ENCODE data around the gene ZNF467.

ZNF467 gene

DNA sequence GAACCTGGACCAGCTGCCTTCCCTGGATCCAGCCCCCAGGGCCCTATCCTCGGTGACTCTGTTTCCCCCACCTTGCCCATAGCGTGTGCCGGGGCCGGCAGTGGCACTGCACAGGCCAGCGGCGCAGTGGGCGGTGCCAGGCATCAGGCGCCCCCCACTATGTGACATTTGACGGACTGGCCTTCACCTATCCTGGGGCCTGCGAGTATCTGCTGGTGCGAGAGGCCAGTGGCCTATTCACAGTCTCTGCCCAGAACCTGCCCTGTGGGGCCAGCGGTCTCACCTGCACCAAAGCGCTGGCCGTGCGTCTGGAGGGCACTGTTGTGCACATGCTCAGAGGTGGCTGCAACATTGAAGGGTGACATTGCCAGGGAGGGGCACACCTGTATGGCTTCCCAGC is 12.0 kb upstream of the ZNF467 start:
- no peak for TF ChIP-seq SIN3A (IDR thresholded peaks at IDR 0.05; ENCODE audit: borderline replicate concordance, insufficient read depth, low read length)
- no peak for TF ChIP-seq FOXP2 (optimal IDR thresholded peaks at IDR 0.05; ENCODE audit: borderline replicate concordance, extremely low read depth, extremely low read length, insufficient read depth)
- TF ChIP-seq POLR2AphosphoS5 (IDR thresholded peaks at IDR 0.05; ENCODE audit: low read depth, low read length), result no peak
- no peak for TF ChIP-seq TAF1 (IDR thresholded peaks at IDR 0.05; ENCODE audit: borderline replicate concordance, insufficient read depth, low read length)
- TF ChIP-seq, protein P1, sequence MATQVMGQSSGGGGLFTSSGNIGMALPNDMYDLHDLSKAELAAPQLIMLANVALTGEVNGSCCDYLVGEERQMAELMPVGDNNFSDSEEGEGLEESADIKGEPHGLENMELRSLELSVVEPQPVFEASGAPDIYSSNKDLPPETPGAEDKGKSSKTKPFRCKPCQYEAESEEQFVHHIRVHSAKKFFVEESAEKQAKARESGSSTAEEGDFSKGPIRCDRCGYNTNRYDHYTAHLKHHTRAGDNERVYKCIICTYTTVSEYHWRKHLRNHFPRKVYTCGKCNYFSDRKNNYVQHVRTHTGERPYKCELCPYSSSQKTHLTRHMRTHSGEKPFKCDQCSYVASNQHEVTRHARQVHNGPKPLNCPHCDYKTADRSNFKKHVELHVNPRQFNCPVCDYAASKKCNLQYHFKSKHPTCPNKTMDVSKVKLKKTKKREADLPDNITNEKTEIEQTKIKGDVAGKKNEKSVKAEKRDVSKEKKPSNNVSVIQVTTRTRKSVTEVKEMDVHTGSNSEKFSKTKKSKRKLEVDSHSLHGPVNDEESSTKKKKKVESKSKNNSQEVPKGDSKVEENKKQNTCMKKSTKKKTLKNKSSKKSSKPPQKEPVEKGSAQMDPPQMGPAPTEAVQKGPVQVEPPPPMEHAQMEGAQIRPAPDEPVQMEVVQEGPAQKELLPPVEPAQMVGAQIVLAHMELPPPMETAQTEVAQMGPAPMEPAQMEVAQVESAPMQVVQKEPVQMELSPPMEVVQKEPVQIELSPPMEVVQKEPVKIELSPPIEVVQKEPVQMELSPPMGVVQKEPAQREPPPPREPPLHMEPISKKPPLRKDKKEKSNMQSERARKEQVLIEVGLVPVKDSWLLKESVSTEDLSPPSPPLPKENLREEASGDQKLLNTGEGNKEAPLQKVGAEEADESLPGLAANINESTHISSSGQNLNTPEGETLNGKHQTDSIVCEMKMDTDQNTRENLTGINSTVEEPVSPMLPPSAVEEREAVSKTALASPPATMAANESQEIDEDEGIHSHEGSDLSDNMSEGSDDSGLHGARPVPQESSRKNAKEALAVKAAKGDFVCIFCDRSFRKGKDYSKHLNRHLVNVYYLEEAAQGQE (IDR thresholded peaks at IDR 0.05; ENCODE audit: insufficient read depth in 1 of 2, low read depth in 2 of 2, low read length in 2 of 2), result no peak

DNA sequence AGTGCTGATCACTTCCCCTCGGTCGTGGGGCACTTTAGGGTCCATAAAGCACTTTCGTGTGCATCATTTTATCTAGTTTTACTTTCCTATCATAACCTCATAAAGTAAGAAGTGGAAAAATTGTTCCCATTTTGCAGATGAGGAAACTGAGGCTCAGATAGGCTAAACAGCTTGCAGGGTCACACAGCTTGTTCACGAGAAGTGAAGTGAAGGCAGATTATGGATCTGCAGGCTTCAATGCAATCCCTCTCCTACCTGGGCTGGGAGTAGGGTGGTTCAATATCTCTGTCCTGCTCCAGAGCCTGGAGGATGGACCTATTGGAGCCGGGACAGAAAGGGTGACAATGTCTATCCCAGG is 10.8 kb upstream of the ZNF467 start:
- TF ChIP-seq FOXP2 (optimal IDR thresholded peaks at IDR 0.05; ENCODE audit: borderline replicate concordance, extremely low read depth, extremely low read length, insufficient read depth), result no peak
- TF ChIP-seq SIN3A (IDR thresholded peaks at IDR 0.05; ENCODE audit: borderline replicate concordance, insufficient read depth, low read length), result no peak
- TF ChIP-seq TAF1 (IDR thresholded peaks at IDR 0.05; ENCODE audit: borderline replicate concordance, insufficient read depth, low read length), result no peak
- TF ChIP-seq, protein P1 (IDR thresholded peaks at IDR 0.05; ENCODE audit: insufficient read depth in 1 of 2, low read depth in 2 of 2, low read length in 2 of 2), result no peak
- no peak for TF ChIP-seq POLR2AphosphoS5 (IDR thresholded peaks at IDR 0.05; ENCODE audit: low read depth, low read length)

DNA sequence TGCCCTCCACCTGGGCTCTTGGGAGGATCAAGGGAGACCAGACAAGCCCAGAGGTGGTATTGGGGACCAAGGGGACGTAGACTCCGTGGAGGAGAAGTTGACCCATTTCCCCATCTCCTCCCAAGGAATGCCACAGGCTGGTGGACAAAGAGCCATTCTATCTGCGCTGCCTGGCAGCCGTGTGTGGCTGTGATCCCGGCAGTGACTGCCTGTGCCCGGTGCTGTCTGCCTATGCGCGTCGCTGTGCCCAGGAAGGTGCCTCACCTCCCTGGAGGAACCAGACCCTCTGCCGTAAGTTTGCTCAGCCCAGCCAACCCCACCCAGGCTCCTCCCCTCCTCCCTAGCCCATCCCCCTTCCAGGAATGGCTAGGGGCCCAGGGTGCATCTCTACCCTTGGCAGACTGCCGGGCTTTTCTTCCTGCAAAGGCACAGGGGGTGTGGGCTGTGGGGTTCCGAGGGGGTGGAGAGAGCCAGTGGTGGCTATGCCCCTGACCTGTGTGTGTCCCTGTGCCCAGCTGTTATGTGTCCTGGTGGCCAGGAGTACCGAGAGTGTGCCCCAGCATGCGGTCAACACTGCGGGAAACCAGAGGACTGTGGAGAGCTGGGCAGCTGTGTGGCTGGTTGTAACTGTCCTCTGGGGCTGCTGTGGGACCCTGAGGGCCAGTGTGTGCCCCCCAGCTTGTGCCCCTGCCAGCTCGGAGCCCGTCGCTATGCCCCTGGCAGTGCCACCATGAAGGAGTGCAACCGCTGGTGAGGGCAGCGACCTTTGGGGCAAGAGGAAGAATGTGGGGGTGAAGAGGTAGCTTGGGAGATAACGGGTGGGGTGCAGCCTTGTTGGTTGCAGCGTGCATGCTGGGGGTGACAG is 10.2 kb upstream of the ZNF467 start:
- no peak for TF ChIP-seq FOXP2 (optimal IDR thresholded peaks at IDR 0.05; ENCODE audit: borderline replicate concordance, extremely low read depth, extremely low read length, insufficient read depth)
- TF ChIP-seq SIN3A (IDR thresholded peaks at IDR 0.05; ENCODE audit: borderline replicate concordance, insufficient read depth, low read length), result no peak

DNA sequence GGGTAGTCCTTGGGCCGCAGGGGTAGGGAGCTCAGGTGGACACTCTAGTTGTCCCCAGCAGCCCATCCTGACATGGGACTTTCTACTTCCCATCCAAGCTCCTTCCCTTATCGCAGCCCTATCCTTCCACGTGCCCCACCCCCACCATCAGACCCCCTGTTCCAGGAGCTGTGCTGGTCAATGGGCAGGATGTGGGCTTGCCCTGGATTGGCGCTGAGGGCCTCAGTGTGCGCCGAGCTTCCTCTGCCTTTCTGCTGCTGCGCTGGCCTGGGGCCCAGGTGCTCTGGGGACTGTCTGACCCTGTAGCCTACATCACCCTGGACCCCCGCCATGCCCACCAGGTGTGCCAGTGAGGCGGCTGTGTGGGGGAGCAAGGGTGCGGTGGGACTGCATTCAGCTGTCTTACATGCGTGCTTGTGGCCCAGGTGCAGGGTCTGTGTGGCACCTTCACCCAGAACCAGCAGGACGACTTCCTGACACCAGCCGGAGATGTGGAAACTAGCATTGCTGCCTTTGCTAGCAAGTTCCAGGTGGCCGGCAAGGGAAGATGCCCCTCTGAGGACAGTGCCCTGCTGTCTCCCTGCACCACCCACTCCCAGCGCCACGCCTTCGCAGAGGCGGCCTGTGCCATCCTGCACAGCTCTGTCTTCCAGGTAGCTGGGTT is 9.4 kb upstream of the ZNF467 start:
- TF ChIP-seq, protein P1 (IDR thresholded peaks at IDR 0.05; ENCODE audit: insufficient read depth in 1 of 2, low read depth in 2 of 2, low read length in 2 of 2), result no peak
- TF ChIP-seq FOXP2 (optimal IDR thresholded peaks at IDR 0.05; ENCODE audit: borderline replicate concordance, extremely low read depth, extremely low read length, insufficient read depth) (no peak), TAF1 (IDR thresholded peaks at IDR 0.05; ENCODE audit: borderline replicate concordance, insufficient read depth, low read length) (no peak), SIN3A (IDR thresholded peaks at IDR 0.05; ENCODE audit: borderline replicate concordance, insufficient read depth, low read length) (no peak), POLR2AphosphoS5 (IDR thresholded peaks at IDR 0.05; ENCODE audit: low read depth, low read length) (no peak)

DNA sequence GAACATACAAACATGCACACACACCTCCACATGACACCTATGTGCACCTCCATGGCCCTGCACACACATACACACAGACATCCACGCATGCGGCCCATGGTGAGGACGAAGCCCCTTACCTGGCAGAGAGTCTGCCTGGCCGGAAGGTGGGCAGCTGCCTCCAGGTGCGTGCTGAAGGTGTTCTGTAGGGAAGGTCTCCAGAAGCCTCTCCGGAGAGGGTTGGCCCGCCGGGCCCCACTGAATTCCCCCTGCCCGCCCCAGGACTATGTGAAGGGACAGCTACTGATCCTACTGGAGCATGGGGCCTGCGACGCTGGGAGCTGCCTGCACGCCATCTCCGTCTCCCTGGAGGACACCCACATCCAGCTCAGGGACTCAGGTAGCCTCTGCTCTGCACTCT is 8.5 kb upstream of the ZNF467 start:
- TF ChIP-seq POLR2AphosphoS5 (IDR thresholded peaks at IDR 0.05; ENCODE audit: low read depth, low read length) (no peak), TAF1 (IDR thresholded peaks at IDR 0.05; ENCODE audit: borderline replicate concordance, insufficient read depth, low read length) (no peak), FOXP2 (optimal IDR thresholded peaks at IDR 0.05; ENCODE audit: borderline replicate concordance, extremely low read depth, extremely low read length, insufficient read depth) (no peak), SIN3A (IDR thresholded peaks at IDR 0.05; ENCODE audit: borderline replicate concordance, insufficient read depth, low read length) (no peak)
- TF ChIP-seq, protein P1 (IDR thresholded peaks at IDR 0.05; ENCODE audit: insufficient read depth in 1 of 2, low read depth in 2 of 2, low read length in 2 of 2), result no peak
